Stimulated activated CD4-positive, alpha-beta T cell treated with anti-CD3 and anti-CD28 coated beads, Interleukin-12 subunit alpha, Interleukin-12 subunit beta, amount 100 ng/mL, for 48 hours (primary cell): ENCODE data around the gene UCKL1.
"Not testable (repeated sequence)": the region's sequence is repeated elsewhere in the genome, so short reads cannot be mapped to it uniquely, and the experiment has no call there.

ENCODE experiments used
- DNase-seq, 3 donors: peaks; one replicate each; pipeline ENCODE4 v3.0.0-alpha.2; 2020; ENCODE audit warnings: low read depth in 2 of 3, low spot score in 1 of 3

Gene UCKL1

DNA sequence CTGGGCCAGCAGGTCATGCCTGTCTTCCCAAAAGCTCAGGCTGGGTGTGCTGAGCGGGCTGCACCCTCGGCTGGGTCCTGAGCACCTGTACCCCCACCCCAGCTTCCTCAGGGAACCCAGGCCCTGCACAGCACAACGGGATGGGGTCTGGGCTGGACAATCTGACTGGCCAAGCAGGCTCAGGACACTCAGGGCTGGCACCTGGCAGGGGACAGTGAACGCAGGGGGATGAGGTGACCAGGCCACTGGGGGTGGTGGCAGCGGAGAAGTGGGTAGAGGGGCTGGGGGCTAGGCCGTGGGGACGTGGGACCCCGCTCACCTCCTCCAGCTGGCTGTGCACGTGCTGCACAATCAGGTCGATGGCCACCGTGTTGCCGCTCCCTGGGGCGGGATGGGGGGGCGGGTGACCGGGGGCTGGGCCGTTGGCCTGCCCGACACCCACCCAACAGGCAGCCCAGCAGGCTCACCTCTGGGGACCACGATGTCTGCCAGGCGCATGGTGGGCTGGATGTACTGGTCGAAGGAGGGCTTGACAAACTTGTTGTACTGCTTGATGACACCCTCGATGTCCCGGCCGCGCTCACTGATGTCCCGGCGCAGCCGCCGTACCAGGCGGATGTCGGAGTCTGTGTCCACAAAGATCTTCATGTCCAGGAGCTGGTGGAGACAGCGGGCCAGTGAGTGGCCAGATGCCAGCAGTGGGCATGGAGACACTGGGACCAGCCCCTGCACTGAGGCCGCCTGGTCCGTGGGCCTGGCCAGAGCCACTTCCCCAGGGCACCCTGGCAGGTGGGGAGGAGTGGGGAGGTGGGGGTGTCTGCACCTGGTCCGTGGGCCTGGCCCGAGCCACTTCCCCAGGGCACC, 11.9 kb downstream of the UCKL1 start:
- no peak for DNase-seq

DNA sequence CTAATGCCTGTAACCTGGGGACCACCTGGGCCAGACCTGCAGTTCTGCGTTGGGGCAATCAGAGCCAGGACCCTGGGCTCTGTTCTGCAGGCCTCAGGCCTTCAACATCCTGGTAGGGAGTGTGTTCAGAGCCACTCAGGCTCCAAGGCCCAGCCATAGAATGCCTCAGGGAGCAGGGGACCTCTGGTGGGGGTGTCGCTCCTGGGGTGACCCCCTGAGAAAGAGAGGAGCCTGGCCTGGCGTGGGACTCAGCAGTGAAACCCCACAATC, 12.5 kb downstream of the UCKL1 start:
- DNase-seq, result no peak

DNA sequence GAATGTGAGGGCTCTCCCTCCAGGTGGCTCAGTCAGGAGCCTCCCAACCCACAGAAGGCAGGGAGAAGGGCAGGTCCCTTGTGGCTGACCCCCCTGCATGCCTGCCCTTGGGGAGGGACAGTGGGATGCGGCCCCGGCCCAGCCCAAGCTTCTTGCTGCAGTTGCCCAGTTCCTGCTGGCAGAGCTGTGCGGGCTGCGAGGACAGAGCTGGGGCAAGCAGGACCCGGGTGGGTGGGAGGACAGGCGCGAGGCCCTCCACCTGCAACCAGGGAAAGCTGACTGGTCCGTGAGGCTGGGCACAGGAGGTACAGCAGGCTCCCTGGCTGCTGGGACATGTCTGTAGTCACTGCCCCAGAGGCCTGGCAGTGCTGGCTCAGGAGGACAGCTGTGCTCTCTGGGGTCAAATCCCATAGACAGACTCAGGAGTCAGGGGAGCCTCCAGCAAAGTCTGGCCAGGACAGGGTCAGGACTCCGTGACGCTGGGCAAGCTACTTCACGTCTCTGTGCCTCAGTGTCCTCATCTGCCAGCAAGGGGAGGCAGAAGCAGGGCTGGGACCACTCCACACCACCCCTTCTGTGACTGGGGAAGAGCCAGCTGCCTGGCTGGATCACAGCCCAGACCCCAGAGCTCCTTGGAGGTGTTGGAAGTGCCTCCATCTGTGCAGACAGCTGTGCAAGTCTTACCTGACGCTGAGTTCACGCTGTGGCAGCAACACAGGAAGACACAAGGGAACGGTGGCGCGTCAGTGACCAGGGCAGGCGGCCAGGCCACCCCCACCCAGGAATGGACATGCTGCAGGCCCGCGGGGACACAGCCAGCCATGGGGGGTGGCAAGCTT, 13.0 kb downstream of the UCKL1 start:
- DNase-seq, result no peak

- peak; percentile 44 to 68 (median 44) for DNase-seq
These were observed 13.8 kb downstream of the UCKL1 start for GRCh38 chr20:63942250-63942951.

DNA sequence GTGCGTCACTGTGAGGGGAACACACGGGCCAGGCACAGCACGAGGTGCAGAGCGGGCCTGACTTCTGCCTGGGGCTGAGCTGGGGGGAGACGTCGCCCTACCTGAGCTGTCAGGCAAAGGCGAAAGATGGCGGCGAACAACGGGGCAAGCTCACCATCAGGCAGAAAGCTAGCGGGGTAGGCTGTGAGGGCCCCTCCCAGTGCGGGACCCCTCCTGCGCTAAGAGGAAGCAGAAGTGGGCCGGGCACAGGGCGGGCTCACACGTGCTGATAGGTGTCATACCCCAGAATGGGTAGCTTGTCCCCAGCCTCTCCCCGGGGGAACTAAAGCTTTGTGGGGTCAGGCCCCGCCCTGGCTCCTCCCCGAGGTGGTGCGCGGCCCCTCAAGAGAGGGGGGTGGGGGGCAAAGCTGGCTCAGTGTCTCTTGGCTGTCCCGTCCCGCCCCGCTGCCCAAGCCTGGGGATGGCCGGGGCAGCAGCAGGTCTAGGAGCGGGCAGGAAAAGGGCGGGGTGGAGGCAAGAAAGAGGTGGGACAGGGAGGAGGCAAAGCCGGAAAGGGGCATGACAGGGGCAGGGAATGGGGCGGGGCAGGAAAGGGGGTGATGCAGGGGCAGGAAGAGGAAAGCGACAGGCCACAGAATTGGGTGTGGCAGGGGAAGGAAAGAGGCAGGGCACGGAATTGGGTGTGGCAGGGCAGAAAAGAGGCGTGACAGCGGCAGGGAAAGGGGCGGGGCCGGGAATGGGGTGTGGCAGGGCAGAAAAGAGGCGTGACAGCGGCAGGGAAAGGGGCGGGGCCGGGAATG, 14.7 kb downstream of the UCKL1 start:
- DNase-seq, result peak; percentile 50 to 73 (median 66)

DNA sequence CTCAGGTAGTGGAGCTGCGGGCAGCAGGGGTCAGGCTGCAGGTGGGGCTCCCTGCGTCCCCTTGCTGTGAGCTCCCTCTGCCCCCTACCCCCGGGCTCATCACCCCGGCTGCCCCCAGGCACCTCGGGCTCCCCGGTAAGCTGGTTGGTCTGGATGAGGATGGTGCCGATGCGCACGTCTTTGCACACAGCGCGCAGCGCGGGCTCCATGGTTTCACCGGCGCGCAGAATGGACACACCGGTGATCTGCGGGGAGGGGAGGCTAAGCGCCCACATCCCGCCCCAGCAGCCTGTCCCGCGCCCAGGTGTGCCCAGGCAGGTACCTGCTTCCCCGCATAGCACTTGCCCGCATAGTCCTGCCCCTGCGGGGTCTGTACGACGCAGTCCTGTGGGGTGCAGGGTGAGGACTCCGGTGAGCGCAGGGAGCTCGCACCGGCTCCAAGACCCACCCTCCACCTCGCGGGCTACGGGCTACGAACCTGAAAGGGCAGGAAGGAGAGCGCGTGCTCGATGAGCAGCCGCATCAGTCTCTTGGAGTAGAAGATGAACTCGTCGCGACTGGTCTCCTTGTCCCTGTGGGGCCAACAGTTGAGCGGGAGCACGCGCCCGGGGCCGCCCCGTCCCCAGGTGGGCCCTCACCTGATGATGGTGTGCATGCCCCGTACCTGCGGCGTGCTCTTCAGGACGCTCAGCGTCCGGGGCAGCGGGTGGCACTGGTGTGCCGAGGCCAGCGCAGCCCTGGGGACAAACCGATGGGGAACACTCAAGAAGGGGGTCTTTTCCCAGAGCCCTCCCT, 15.5 kb downstream of the UCKL1 start:
- DNase-seq, result no peak

DNA sequence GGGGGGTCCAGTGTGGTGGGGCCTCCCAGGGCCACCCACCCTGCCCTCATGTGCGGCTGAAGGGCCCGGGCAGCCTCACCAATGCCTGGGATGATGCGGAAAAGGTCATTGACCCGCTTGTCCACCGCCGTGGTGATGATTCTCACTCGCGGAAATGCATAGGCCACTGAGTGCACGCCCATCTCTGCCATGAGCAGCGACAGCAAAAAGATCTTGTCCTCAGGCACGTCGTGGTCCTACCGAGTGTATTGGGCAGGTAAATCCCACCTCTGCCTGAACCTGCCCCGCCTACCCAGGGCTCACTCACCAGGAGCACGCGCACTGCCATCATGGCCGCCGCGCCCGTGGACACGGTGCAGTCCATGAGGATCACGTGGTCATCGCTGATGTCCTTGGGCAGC, 16.1 kb downstream of the UCKL1 start:
- no peak for DNase-seq

DNA sequence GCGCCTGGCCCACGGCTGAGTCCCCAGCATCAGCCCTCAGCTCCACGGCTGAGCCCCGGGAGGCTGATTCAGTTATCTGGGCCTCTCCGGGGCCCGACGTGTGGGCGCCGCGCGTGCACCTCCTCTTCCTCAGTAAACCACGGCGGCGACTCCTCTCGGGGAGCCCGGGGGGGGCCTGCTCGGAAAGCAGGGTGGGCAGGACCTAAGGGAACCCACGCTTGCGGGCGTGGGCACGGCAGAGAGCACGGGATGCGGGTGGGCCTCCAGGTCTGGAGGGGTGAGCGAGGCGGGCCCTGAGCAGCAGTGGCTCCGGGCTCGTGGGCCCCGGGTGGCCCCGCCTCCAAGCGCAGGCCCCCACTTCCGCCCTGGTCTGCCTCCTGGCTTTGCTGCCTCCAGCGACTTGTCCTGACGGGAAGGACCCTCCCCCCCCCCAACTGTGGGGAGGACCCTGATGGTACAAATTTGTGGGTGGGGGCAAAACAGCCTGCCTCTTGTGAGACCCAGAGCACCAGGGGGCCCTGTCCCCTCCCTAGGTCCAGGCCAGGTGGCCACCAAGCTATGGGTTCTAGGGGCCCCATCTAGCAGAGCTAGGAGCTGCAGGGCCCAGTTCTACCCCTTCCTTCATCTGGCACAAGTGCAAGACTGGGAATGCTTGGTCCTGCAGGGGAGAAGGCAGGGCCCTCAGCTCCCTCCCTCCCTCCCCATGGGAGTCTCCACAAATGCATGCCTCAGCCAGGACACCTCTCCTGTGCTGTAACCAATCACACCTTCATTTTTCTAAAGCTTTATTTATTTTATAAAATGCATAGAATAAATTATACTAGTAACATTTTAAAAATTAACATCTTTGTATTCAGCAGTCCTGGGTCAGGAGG, 16.9 kb downstream of the UCKL1 start:
- DNase-seq, result no peak

- DNase-seq, result no peak
These were observed 18.6 kb downstream of the UCKL1 start for GRCh38 chr20:63937596-63937995.

DNA sequence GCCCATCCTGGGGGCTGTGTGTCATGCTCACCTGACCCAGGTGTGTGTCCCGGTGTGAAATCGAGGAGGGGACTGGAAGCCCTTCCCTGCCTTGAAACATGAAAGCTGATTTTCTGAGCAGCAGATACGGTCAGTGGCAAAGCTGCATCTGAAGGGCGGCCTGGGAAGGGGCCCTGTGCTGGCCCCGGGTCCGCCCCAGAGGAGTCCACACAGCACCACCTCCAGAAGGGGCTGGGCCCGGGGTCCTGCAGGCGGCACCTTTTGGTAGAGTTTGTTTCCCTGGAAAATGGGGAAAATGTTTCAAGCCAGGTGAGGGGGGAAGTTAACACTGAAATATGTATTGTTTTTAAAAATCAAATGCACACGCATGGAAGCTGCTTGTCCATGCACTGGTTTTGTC, 20.8 kb downstream of the UCKL1 start:
- DNase-seq, result no peak

DNA sequence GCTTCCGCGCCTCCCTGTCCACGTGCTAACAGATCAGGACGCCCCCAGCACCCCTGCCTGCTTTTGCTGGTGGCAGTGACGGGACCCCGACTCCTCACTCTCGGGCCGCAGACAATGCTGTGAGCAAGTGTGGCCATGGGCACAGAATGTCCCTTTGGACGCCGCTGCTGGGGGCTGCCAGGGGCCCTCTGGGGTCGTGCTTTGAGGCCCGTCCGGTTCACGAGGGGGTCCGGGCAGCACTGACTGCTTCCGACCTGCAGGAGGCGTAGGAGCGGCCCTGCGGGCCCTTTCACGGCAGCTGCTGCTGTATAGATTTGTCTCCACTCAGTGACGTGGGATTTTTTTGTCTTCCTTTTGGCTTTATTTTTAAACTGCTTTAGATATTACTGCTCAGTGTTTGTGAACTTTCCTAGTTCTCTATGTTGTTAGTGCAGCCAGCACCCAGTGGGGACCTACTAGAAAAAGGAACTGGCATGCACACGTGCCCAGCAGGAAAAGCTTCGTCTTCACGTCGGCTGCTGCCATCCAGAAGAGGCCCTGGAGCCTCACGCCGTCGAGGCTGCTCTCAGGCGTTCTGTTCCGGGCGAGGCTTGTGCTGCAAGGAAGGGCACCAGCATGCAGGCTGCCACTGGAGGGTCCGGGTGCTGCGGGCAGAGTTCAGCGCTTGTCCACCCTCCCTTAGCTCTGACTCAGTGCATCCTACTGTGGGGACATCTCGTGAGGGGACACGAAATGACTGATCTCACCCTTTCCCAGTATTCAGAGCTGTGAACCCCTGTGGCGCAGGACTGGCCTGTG, 21.7 kb downstream of the UCKL1 start:
- no peak for DNase-seq

GRCh38 chr20:63933646-63934045, 22.6 kb downstream of the UCKL1 start:
- DNase-seq, result no peak

- DNase-seq, result no peak
These were observed 23.5 kb downstream of the UCKL1 start for GRCh38 chr20:63932606-63933160.

GRCh38 chr20:63931735-63932134, 24.5 kb downstream of the UCKL1 start:
- DNase-seq, result no peak

DNA sequence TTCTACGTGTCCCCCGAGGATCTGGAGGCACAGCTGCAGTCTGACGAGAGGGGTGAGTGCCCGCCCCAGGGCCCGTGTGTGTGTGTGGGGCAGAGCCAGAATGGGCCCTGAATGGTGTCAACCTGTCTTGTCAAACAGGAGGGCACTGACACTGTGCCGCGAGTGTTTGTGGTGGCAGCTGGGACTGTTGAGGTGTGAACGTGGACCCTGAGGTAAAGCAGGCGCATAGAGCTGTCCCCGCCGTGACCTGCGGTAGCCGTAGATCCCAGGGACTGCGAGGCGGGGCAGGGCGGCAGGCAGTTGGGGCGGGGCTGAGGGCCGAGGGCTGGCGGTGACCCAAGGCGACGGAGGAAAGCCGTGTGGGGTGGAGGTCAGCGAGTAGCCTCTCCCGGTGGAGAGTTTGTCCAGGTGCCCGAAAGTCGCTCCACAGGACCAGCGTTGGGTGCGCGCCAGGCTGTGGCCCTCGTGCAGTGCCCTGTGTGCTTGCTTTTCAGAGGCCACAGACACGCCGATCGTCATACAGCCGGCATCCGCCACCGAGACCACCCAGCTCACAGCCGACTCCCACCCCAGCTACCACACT, 25.2 kb downstream of the UCKL1 start:
- no peak for DNase-seq

GRCh38 chr20:63929473-63929883, 26.7 kb downstream of the UCKL1 start:
- not testable (repeated sequence) for DNase-seq

GRCh38 chr20:63929071-63929470, 27.1 kb downstream of the UCKL1 start:
- no peak for DNase-seq

DNA sequence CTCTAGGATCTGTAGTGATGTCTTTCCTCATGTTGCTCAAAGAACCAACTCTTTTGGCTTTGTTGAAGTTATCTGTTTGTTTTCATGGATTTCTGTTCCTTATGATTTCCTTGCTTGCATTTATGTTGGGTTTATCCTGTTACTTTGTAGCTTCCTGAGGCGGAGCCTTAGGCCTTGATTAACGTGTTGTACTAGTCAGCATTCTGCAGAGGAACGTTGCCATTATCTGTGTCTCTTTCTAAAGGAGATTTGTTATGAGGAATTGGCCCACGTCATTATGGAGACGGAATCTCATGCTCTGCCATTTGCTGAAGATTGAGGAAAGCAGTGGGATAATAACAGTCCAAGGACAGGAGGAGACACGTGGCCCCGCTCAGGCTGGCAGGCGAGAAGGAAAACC, 29.9 kb downstream of the UCKL1 start:
- DNase-seq, result no peak
